Lower lobe of right lung (tissue), 2 donors: ENCODE data around the gene LMF2. TPM values are rescaled to one million over a fixed set of nuclear protein-coding genes. Genes with fewer than 3 reads are reported as not detected.

Source experiments
- ATAC-seq, 2 donors: fragments of 200-7000 bp; cut with Tn5 transposase; one replicate each; pipeline ENCODE4 v1.9.1; 2020 to 2022; ENCODE audit warnings: mild to moderate bottlenecking in 2 of 2, moderate library complexity in 2 of 2
- DNase-seq: peaks from one replicate; pipeline ENCODE4 v3.0.0-alpha.2; 2020
- H3K27ac ChIP-seq: fragments of 200-600 bp; one replicate; pipeline ENCODE4 v1.8.0; 2022
- H3K27me3 ChIP-seq: fragments of 200-600 bp; one replicate; pipeline ENCODE4 v1.8.0; 2022; ENCODE audit warnings: low read depth
- H3K36me3 ChIP-seq: fragments of 200-600 bp; one replicate; pipeline ENCODE4 v1.8.0; 2022; ENCODE audit warnings: mild to moderate bottlenecking
- H3K4me1 ChIP-seq: fragments of 200-600 bp; one replicate; pipeline ENCODE4 v1.8.0; 2022
- H3K4me3 ChIP-seq: fragments of 200-600 bp; one replicate; pipeline ENCODE4 v1.8.0; 2022; ENCODE audit warnings: mild to moderate bottlenecking
- H3K9me3 ChIP-seq: fragments of 200-600 bp; one replicate; pipeline ENCODE4 v1.8.0; 2022
- intact Hi-C: fragments of 100-400 bp; cut with DNase I; formaldehyde crosslinking; loops from one replicate; pipeline ENCODE4 v1.11.0; 2022
- total RNA-seq: library from RNA; stranded (reverse); fragmentation: NEBNext Ultra II Directional; extraction: Animal tissue kit (Norgen Biotek cat#: 25700); gene quantifications from one replicate; pipeline ENCODE4 v1.2.1, GENCODE V29; 2021
- TF ChIP-seq, protein P1 (sequence below): fragments of 200-600 bp; IDR thresholded peaks from one replicate; pipeline ENCODE4 v1.8.0; 2022; ENCODE audit warnings: antibody characterized with exemption, mild to moderate bottlenecking
- donor health status: DM: no; HTN: yes; CAD: no; lungs with severe emphysema.

LMF2 gene
- total RNA-seq, 1 donor from 2014 or later, result 58.8 TPM

DNA sequence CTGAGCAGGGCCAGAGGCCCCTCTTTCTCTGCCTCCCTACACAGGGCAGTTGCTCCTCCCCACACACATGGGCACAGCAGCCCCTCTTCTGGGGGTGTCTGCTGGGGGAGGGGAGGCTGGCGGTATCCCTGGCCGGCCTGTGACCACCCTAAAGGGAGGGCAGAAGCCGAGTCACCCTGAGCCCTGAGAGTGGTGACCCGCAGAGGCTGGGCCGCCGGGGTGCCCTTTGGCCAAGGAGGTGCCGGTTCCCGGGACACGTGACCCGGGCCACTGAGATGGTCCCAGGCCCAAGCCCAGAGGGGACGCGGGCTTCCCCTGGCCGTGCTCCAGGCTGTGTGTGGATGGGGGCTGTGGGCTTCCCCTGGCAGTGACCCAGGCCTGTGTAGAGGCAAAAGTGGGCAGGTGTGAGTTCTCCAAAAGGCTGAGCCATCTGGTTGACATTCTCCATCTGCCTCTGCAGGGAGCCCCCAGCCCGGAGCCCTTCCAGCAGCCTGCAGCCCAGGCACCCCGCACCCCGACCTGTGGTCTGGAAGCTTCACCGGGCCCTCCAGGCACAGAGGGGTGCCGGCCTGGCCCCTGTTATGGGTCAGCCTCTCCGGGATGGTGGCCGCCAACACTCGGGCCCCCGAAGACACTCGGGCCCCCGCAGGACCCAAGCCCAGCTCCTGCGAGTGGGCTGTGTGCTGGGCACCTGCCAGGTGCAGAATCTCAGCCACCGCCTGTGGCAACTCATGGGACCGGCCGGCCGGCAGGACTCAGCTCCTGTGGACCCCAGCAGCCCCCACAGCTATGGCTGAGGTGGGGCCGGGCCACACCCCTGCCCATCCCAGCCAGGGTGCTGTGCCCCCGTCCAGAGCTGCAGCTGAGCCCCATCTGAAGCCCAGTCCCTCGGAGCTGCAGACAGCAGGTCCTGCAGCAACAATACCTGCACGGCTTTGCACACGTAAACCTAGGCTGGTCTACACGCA, 25.1 kb downstream of the LMF2 start:
- Histone ChIP-seq H3K36me3 (no peaks in the 10 kb centered on the region), H3K27ac (no peak overlapping the region), H3K27me3 (peaks cover 51% of the 10 kb centered on the region), H3K4me1 (peaks cover 17% of the 10 kb centered on the region), H3K9me3 (no peaks in the 10 kb centered on the region), H3K4me3 (peak overlapping the region; percentile 61)
- no peak for DNase-seq
- ATAC-seq, result no peak
- TF ChIP-seq, protein P1, sequence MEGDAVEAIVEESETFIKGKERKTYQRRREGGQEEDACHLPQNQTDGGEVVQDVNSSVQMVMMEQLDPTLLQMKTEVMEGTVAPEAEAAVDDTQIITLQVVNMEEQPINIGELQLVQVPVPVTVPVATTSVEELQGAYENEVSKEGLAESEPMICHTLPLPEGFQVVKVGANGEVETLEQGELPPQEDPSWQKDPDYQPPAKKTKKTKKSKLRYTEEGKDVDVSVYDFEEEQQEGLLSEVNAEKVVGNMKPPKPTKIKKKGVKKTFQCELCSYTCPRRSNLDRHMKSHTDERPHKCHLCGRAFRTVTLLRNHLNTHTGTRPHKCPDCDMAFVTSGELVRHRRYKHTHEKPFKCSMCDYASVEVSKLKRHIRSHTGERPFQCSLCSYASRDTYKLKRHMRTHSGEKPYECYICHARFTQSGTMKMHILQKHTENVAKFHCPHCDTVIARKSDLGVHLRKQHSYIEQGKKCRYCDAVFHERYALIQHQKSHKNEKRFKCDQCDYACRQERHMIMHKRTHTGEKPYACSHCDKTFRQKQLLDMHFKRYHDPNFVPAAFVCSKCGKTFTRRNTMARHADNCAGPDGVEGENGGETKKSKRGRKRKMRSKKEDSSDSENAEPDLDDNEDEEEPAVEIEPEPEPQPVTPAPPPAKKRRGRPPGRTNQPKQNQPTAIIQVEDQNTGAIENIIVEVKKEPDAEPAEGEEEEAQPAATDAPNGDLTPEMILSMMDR, result no peak
- intact Hi-C loops, result no loop called here

DNA sequence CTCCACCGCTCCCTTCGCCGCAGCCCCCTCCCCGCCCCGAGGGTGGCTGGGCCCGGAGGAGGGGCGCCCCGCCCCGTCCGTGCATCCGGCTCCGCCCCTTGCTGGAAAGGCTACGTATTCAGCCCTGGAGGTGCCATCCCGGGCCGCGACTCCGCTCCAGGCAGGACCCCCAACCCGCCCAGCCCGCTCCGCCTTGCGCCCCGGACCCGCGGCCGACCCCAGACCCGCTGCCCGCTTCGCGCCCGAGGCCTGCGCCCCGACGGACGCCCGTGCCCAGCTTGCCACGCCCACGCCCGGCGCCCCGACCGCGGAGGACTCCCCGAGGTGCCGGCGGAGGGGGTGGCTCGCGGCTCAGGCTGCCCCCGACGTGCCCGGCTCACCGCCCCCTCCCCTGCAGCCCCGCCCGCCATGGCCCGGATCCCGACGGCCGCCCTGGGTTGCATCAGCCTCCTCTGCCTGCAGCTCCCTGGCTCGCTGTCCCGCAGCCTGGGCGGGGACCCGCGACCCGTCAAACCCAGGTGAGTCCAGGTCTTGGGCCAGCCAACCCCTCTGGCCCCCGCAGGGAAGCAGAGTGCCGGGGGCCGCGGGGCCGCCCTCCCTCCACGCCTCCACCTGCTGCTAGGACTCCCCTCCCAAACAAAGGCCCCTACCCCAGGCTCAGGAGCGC, 25.9 kb downstream of the LMF2 start, which contains the start of gene ADM2:
ADM2 (plus strand) TSS at position 104 of the 667 bp plus-strand sequence; CDS start at position 409, 305 bp downstream.
- intact Hi-C loops, result no loop called here
- Histone ChIP-seq H3K9me3 (no peaks in the 10 kb centered on the region), H3K36me3 (no peaks in the 10 kb centered on the region), H3K27ac (no peak within 1 kb of the TSS), H3K27me3 (peaks cover 51% of the 10 kb centered on the region), H3K4me1 (peaks cover 17% of the 10 kb centered on the region), H3K4me3 (peak within 1 kb of the TSS; percentile 61)
- DNase-seq, result peak; percentile 70
- peak; percentile 37 to 59 for ATAC-seq
- TF ChIP-seq, protein P1, result no peak

DNA sequence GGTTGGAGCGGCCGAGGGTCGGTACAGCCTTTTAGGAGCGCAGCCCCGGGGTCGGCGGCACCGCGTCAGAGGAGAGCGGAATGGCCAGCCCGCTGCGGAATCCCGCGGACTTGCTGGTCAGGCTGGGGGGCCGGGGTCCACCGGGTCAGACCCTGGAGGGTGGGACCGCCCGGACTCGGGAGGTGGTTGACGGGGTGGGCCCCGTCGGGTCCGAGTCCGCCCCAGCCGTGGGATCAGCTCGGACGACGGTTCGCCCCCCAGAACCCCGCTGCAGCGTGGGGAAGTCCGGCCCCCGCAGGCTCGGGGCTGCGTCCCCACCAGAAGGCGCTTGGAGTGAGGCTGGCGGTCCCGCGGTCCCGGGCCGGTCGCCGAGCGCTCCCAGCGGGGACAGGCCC, 26.5 kb downstream of the LMF2 start:
- intact Hi-C loops, result no loop called here
- Histone ChIP-seq H3K4me3 (peak overlapping the region; percentile 61), H3K36me3 (no peaks in the 10 kb centered on the region), H3K27me3 (peaks cover 51% of the 10 kb centered on the region), H3K4me1 (peaks cover 17% of the 10 kb centered on the region), H3K9me3 (no peaks in the 10 kb centered on the region), H3K27ac (no peak overlapping the region)
- DNase-seq (peak; percentile 50), ATAC-seq (no peak)
- TF ChIP-seq, protein P1, result no peak

DNA sequence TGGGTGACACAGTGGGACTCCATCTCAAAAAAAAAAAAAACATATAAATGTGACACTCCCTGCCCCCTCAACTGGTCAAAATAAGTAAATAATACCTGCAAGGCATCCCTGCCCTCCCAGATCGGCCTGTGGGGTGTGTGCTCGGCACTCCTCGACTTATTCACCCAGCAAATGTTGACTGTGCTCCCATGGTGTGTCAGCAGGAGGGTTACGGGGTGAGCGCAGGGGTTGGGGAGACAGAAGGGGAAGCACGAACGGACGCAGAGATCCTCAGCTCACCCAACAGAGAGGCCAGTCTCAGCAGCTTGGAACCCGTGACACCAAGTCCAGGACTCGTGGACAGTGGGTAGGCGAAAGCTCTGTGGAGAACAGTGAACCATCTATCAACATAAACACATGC, 27.8 kb downstream of the LMF2 start:
- peaks cover 51% of the 10 kb centered on the region for H3K27me3 ChIP-seq
- ATAC-seq (no peak), DNase-seq (no peak)
- TF ChIP-seq, protein P1, result no peak
- no peak overlapping the region for H3K27ac ChIP-seq
- no peaks in the 10 kb centered on the region for H3K9me3 ChIP-seq
- H3K4me3 ChIP-seq, result no peak overlapping the region
- H3K36me3 ChIP-seq, result no peaks in the 10 kb centered on the region
- intact Hi-C loops, result no loop called here
- H3K4me1 ChIP-seq, result peaks cover 23% of the 10 kb centered on the region

DNA sequence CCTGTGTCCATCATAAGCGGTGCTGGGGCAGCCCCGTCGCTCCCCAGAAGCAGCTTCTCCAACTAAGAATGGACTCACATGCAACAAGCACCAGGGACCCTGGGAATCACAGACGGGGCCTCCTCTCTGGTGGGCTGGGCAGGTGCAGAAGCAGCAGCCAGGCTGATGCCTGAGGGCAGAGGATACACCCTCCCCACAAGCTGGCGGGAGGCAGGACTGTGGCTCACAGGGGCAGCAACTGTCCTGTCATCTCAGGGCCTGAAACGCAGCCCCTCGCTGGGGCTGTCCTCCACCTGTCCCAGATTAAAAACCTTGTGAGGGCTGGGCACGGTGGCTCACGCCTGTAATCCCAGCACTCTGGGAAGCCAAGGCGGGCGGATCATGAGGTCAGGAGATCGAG, 29.6 kb downstream of the LMF2 start:
- H3K36me3 ChIP-seq, result no peaks in the 10 kb centered on the region
- no peak for DNase-seq
- no peak for ATAC-seq
- intact Hi-C loops, result no loop called here
- H3K27ac ChIP-seq, result no peak overlapping the region
- peaks cover 35% of the 10 kb centered on the region for H3K27me3 ChIP-seq
- TF ChIP-seq, protein P1, result no peak
- H3K4me3 ChIP-seq, result no peak overlapping the region
- H3K9me3 ChIP-seq, result no peaks in the 10 kb centered on the region
- H3K4me1 ChIP-seq, result peaks cover 36% of the 10 kb centered on the region
